OCI-LY7 (cell line): ENCODE data around the gene PRKG1. TPM values are rescaled to one million over a fixed set of nuclear protein-coding genes. Genes with fewer than 3 reads are reported as not detected.

Source experiments
- BruUV-seq: library from RNA; stranded (reverse); fragments of 400-500 nt; replicated peaks from 2 replicates; lab custom pipeline; 2021; lab: Mats Ljungman, UMichigan
- CTCF ChIA-PET: fragments of 300-600 bp; sonication (Branson Sonifier 250); formaldehyde crosslinking; loops from one replicate; lab custom pipeline; 2022; ENCODE audit warnings: antibody characterized with exemption; ENCODE audit not compliant: unreplicated experiment; lab: Charles Lee
- POLR2A ChIA-PET: fragments of 300-600 bp; sonication (Branson Sonifier 250); formaldehyde crosslinking; loops from one replicate; lab custom pipeline; 2022; ENCODE audit warnings: antibody characterized with exemption; lab: Charles Lee
- DNase-seq: peaks from one replicate; pipeline ENCODE4 v3.0.0-alpha.2; 2015; ENCODE audit warnings: low spot score
- H2AFZ ChIP-seq: fragments of 200-600 bp; sonication (generic), shearing (Covaris generic); 2 replicates; pipeline ENCODE4 v1.6.1; 2014; ENCODE audit warnings: mild to moderate bottlenecking, antibody characterized with exemption, low read length, moderate library complexity
- H3K27ac ChIP-seq: fragments of 200-600 bp; sonication (generic); 2 replicates; pipeline ENCODE4 v1.5.1; 2014; ENCODE audit warnings: mixed run types, low read depth, mild to moderate bottlenecking, moderate library complexity, low read length, inconsistent platforms; ENCODE audit not compliant: poor library complexity, severe bottlenecking
- H3K36me3 ChIP-seq: fragments of 200-600 bp; sonication (generic); 2 replicates; pipeline ENCODE4 v1.6.1; 2014; ENCODE audit warnings: mild to moderate bottlenecking, antibody characterized with exemption, low read length, moderate library complexity, mixed read lengths; ENCODE audit not compliant: insufficient read depth
- H3K4me1 ChIP-seq: fragments of 200-600 bp; sonication (generic); 2 replicates; pipeline ENCODE4 v1.5.1; 2014; ENCODE audit warnings: mild to moderate bottlenecking, low read length; ENCODE audit not compliant: insufficient read depth, poor library complexity, severe bottlenecking
- H3K4me2 ChIP-seq: fragments of 200-600 bp; sonication (generic); 2 replicates; pipeline ENCODE4 v1.6.1; 2014; ENCODE audit warnings: mild to moderate bottlenecking, low read length
- H3K4me3 ChIP-seq: fragments of 200-600 bp; sonication (generic); 2 replicates; pipeline ENCODE4 v1.5.1; 2014; ENCODE audit warnings: mild to moderate bottlenecking, low read depth, low read length; ENCODE audit not compliant: poor library complexity, severe bottlenecking
- H3K79me2 ChIP-seq: fragments of 200-600 bp; sonication (generic); 2 replicates; pipeline ENCODE4 v1.6.1; 2016; ENCODE audit warnings: low read depth, mild to moderate bottlenecking, low read length, moderate library complexity, mixed read lengths; ENCODE audit not compliant: insufficient read depth
- H3K9me2 ChIP-seq: fragments of 200-600 bp; sonication (generic); 2 replicates; pipeline ENCODE4 v1.6.1; 2016; ENCODE audit warnings: mild to moderate bottlenecking, low read length, mixed read lengths; ENCODE audit not compliant: insufficient read depth
- H3K9me3 ChIP-seq: fragments of 200-600 bp; sonication (generic); 2 replicates; pipeline ENCODE4 v1.6.1; 2014; ENCODE audit warnings: mild to moderate bottlenecking, mixed run types, low read length, mixed read lengths
- H4K20me1 ChIP-seq: fragments of 200-600 bp; sonication (generic); 2 replicates; pipeline ENCODE4 v1.6.1; 2014; ENCODE audit warnings: mild to moderate bottlenecking, antibody characterized with exemption, low read length, moderate library complexity, mixed read lengths; ENCODE audit not compliant: insufficient read depth
- EZH2phosphoT487 ChIP-seq: fragments of 200-600 bp; sonication (generic); IDR thresholded peaks from 2 replicates; pipeline ENCODE4 v1.6.1; 2018; ENCODE audit warnings: low read depth, borderline replicate concordance, mild to moderate bottlenecking, mixed run types, antibody characterized with exemption, low read length, moderate library complexity, mixed read lengths
- intact Hi-C: fragments of 100-400 bp; cut with micrococcal nuclease; formaldehyde crosslinking; loops from one replicate; pipeline ENCODE4 v1.10.0; 2022; ENCODE audit not compliant: unreplicated experiment
- total RNA-seq, 2 experiments: library from RNA; depleted of rRNA in 1 of 2; stranded (reverse); fragments of >200 nt in 1 of 2; shearing (Covaris generic) in 1 of 2; gene quantifications; 2 replicates each; pipeline ENCODE4 v1.2.3, GENCODE V29; 2014 to 2022
- TF ChIP-seq, protein P1 (sequence below): fragments of 200-600 bp; sonication (generic); conservative IDR thresholded peaks from 2 replicates; pipeline ENCODE4 v1.5.1; 2014; ENCODE audit warnings: mild to moderate bottlenecking, antibody characterized with exemption, low read length, moderate library complexity, mixed read lengths

The PRKG1 gene
- total RNA-seq, 2 experiments from 2014 or later: not detected

DNA sequence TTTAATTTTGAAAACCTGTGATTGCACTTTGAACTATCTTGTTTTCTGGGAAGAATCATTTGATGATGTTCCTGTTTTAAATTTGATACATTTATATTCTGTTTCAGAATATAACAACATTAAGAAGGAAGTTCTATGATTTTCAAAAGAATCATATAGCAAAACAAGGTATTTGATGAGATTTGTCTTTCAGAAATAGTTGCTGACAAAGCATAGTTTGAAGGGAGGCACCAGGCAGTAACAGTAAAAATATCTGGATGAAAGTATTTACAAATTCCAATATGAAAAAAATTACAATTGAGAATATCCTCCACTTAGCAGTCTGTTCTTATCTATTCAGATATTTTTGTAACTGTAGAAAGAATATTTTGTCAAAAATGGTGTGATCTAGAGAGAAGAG, 891.2 kb downstream of the PRKG1 start:
- intact Hi-C loops: loop anchor here (10.0 kb wide), 1 partner anchor 961 kb away; no protein-coding TSS in a partner anchor
- DNase-seq: no peak
- H3K4me3 ChIP-seq: no peak overlapping the region
- TF ChIP-seq EZH2phosphoT487: no peak
- TF ChIP-seq, protein P1, sequence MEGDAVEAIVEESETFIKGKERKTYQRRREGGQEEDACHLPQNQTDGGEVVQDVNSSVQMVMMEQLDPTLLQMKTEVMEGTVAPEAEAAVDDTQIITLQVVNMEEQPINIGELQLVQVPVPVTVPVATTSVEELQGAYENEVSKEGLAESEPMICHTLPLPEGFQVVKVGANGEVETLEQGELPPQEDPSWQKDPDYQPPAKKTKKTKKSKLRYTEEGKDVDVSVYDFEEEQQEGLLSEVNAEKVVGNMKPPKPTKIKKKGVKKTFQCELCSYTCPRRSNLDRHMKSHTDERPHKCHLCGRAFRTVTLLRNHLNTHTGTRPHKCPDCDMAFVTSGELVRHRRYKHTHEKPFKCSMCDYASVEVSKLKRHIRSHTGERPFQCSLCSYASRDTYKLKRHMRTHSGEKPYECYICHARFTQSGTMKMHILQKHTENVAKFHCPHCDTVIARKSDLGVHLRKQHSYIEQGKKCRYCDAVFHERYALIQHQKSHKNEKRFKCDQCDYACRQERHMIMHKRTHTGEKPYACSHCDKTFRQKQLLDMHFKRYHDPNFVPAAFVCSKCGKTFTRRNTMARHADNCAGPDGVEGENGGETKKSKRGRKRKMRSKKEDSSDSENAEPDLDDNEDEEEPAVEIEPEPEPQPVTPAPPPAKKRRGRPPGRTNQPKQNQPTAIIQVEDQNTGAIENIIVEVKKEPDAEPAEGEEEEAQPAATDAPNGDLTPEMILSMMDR: no peak
- no TSS peak for BruUV-seq
- H3K9me2 ChIP-seq: no peaks in the 10 kb centered on the region
- no peaks in the 10 kb centered on the region for H3K9me3 ChIP-seq
- no peak overlapping the region for H3K27ac ChIP-seq
- ChIA-PET POLR2A (no interaction called here), CTCF (no interaction called here)
- no peak overlapping the region for H2AFZ ChIP-seq
- H4K20me1 ChIP-seq: no peaks in the 10 kb centered on the region
- H3K36me3 ChIP-seq: no peaks in the 10 kb centered on the region
- H3K4me1 ChIP-seq: no peaks in the 10 kb centered on the region
- H3K79me2 ChIP-seq: no peaks in the 10 kb centered on the region
- no peak overlapping the region for H3K4me2 ChIP-seq

DNA sequence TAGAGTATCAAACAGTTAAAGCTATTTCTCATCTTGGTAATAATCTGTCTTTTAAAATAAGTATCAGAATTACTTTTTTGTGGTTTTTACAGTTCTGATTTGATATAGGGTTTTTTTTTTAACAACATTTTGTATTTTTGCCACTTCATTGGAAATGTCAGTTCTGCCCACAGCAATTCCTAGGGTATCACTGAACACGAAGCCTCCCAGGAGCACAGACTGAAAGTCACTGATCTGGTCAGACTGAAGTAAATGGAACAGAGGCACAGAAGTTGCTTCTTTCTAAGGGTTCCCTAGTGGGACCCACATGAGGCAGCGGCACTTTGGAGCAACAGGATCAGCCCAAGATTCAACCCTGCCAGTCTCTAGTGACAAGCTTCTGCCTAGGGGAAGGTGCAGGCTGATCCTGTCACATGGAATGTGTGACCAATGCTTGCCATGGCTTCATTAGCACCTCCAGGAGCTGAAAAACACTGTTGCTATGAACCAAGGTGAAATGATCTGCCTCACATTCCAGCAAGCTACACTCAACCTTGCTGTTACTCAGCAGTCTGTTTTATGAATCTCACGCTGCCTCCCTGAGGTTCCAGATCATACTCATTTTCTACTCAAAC, 898.6 kb downstream of the PRKG1 start:
- no peaks in the 10 kb centered on the region for H3K36me3 ChIP-seq
- H4K20me1 ChIP-seq: no peaks in the 10 kb centered on the region
- ChIA-PET POLR2A (no interaction called here), CTCF (no interaction called here)
- no peak for DNase-seq
- no peak for TF ChIP-seq EZH2phosphoT487
- TF ChIP-seq, protein P1: no peak
- H3K9me3 ChIP-seq: no peaks in the 10 kb centered on the region
- H3K4me3 ChIP-seq: no peak overlapping the region
- H3K9me2 ChIP-seq: no peaks in the 10 kb centered on the region
- no peaks in the 10 kb centered on the region for H3K79me2 ChIP-seq
- intact Hi-C loops: no loop called here
- no peak overlapping the region for H2AFZ ChIP-seq
- no peak overlapping the region for H3K4me2 ChIP-seq
- H3K4me1 ChIP-seq: no peaks in the 10 kb centered on the region
- H3K27ac ChIP-seq: no peak overlapping the region
- no TSS peak for BruUV-seq

DNA sequence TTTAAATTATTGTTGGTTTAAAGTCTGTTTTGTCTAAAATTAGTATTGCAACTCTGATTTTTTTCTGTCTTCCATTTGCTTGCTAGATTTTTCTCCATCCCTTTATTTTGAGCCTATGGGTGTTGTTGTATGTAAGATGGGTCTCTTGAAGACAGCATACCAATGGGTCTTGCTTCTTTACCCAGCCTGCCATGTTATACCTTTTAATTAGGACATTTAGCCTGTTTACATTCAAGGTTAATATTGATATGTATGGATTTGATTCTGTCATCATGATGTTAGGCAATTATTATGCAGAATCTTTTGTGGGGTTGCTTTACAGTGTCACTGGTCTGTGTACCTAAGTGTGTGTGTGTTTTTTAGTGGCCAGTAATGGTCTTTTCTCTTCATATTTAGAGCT, 906.5 kb downstream of the PRKG1 start:
- POLR2A ChIA-PET: no interaction called here
- BruUV-seq: no TSS peak
- no peak overlapping the region for H3K27ac ChIP-seq
- no peaks in the 10 kb centered on the region for H3K9me3 ChIP-seq
- H3K9me2 ChIP-seq: no peaks in the 10 kb centered on the region
- no peaks in the 10 kb centered on the region for H4K20me1 ChIP-seq
- intact Hi-C loops: no loop called here
- H3K4me2 ChIP-seq: no peak overlapping the region
- H3K79me2 ChIP-seq: no peaks in the 10 kb centered on the region
- CTCF ChIA-PET: no interaction called here
- H2AFZ ChIP-seq: no peak overlapping the region
- no peaks in the 10 kb centered on the region for H3K36me3 ChIP-seq
- TF ChIP-seq EZH2phosphoT487: no peak
- TF ChIP-seq, protein P1: no peak
- no peak overlapping the region for H3K4me3 ChIP-seq
- no peaks in the 10 kb centered on the region for H3K4me1 ChIP-seq
- no peak for DNase-seq
